ENCODE measurements around the gene C4orf50. TPM values are rescaled to one million over a fixed set of nuclear protein-coding genes. Genes with fewer than 3 reads are reported as not detected.

The C4orf50 gene
- total RNA-seq, 3 donors from 2014 or later = 0.07 to 0.73 (median 0.09) TPM

- Histone ChIP-seq H3K4me1 (ENCODE audit: low read depth) (no peaks in the 10 kb centered on the region), H3K36me3 (ENCODE audit: low read depth) (no peaks in the 10 kb centered on the region), H3K4me3 (no peak overlapping the region), H3K9me3 (no peaks in the 10 kb centered on the region)
- TF ChIP-seq CTCF (IDR thresholded peaks at IDR 0.05) = no peak
- ATAC-seq (no peak), DNase-seq (no peak)
- intact Hi-C loops (cut with DNase I, micrococcal nuclease) = no loop called here
Measured at GRCh38 chr4:5940470-5941203, 77.6 kb downstream of the C4orf50 start.

GRCh38 chr4:5933996-5934831 is 84.0 kb downstream of the C4orf50 start:
- intact Hi-C loops (cut with DNase I, micrococcal nuclease) = no loop called here
- DNase-seq = no peak

GRCh38 chr4:5933116-5933515 is 85.1 kb downstream of the C4orf50 start:
- no peak overlapping the region for H3K4me3 ChIP-seq
- no peaks in the 10 kb centered on the region for H3K36me3 ChIP-seq (ENCODE audit: low read depth)
- intact Hi-C loops (cut with DNase I, micrococcal nuclease) = no loop called here
- ATAC-seq (no peak), DNase-seq (no peak)
- TF ChIP-seq CTCF (IDR thresholded peaks at IDR 0.05) = no peak
- no peaks in the 10 kb centered on the region for H3K9me3 ChIP-seq
- H3K4me1 ChIP-seq (ENCODE audit: low read depth) = no peaks in the 10 kb centered on the region

More at GRCh38 chr4:5933996-5934831, 84.0 kb downstream of the C4orf50 start:
- Histone ChIP-seq H3K4me3 (no peak overlapping the region), H3K9me3 (no peaks in the 10 kb centered on the region), H3K4me1 (ENCODE audit: low read depth) (no peaks in the 10 kb centered on the region), H3K36me3 (ENCODE audit: low read depth) (no peaks in the 10 kb centered on the region)
- ATAC-seq = no peak
- no peak for TF ChIP-seq CTCF (IDR thresholded peaks at IDR 0.05)

GRCh38 chr4:5932035-5932568 is 86.1 kb downstream of the C4orf50 start:
- ATAC-seq (no peak), DNase-seq (no peak)
- no peaks in the 10 kb centered on the region for H3K4me1 ChIP-seq (ENCODE audit: low read depth)
- no peak for TF ChIP-seq CTCF (IDR thresholded peaks at IDR 0.05)
- H3K9me3 ChIP-seq = no peaks in the 10 kb centered on the region
- intact Hi-C loops (cut with DNase I, micrococcal nuclease) = no loop called here
- H3K4me3 ChIP-seq = no peak overlapping the region
- H3K36me3 ChIP-seq (ENCODE audit: low read depth) = no peaks in the 10 kb centered on the region

GRCh38 chr4:5931526-5931925 is 86.7 kb downstream of the C4orf50 start:
- H3K4me3 ChIP-seq = no peak overlapping the region
- no peak for TF ChIP-seq CTCF (IDR thresholded peaks at IDR 0.05)
- no peak for ATAC-seq
- intact Hi-C loops (cut with DNase I, micrococcal nuclease) = no loop called here
- no peaks in the 10 kb centered on the region for H3K36me3 ChIP-seq (ENCODE audit: low read depth)
- no peaks in the 10 kb centered on the region for H3K4me1 ChIP-seq (ENCODE audit: low read depth)
- no peaks in the 10 kb centered on the region for H3K9me3 ChIP-seq
- DNase-seq = no peak
